Forelimb muscle (tissue), 1 donor: Measurements from ENCODE around the gene BCKDHB. TPM values are rescaled to one million over a fixed set of nuclear protein-coding genes. Genes with fewer than 3 reads are reported as not detected.
"Not testable (repeated sequence)": the region's sequence is repeated elsewhere in the genome, so short reads cannot be mapped to it uniquely, and the experiment has no call there.

Experiments
- DNase-seq: peaks from one replicate; pipeline ENCODE4 v3.0.0-alpha.2; 2013; ENCODE audit warnings: low read depth
- polyA plus RNA-seq: library from polyadenylated mRNA; unstranded; fragments of 120-200 nt; gene quantifications from one replicate; pipeline ENCODE4 v1.2.1, GENCODE V29; 2013; ENCODE audit not compliant: insufficient read length

Gene BCKDHB
- polyA plus RNA-seq, 1 donor, result 18.5 TPM

GRCh38 chr6:80206758-80207157, 100.3 kb downstream of the BCKDHB start:
- no peak for DNase-seq

DNA sequence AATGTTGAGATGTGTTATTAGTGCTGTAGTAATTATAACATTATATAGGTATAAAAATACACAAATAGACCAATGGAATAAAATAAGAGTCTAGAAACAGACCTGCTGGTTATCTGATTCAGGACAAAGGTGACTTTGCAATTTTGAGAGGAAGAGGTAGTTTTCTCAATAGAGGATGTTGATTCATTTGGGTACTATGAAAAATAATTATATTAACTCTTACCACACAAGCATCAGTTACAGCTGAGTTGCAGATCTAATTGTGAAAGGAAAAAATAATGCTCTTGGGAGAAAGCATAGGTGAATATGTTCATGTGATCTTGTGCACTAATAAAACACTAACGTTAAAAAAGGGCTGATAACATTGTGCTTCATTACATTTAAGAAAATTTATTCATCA, 103.0 kb downstream of the BCKDHB start:
- DNase-seq, result no peak

DNA sequence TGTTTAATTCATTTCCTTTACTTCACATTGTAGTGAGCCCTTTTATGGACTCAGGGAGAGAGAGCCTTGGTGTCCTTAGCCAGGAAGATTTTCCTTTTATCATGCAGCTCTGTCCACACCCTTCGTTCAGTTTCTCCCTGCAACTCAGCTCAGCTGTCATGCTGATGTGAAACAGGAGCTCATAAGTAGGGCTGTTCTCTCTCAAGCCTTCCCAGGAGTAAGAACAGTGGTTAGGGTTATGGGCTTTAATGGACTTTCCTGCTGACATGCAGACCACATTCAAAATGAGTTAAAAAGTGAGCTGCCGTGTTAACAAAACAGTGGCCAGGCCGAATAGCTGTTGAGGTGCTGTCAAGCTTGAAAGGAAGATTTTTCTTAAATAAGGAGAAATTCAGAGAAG, 104.1 kb downstream of the BCKDHB start:
- no peak for DNase-seq

- DNase-seq, result no peak
Observed at GRCh38 chr6:80211286-80211685, 104.8 kb downstream of the BCKDHB start.

DNA sequence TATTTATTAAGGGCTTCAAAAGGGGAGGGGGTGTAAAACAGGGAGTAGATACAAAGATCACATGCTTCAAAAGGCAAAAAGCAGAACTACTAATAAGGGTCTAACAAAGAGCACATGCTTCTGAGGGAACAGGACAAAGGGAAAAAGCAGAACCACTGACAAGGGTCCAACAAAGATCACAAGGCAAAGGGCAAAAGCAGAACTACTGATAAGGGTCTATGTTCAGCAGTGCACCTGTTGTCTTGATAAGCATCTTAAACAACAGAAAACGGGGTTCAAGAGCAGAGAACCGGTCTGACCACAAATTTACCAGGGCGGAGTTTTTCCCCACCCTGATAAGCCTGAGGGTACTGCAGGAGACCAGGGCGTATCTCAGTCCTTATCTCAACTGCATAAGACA, 105.4 kb downstream of the BCKDHB start:
- DNase-seq, result not testable (repeated sequence)

GRCh38 chr6:80214436-80215022, 108.1 kb downstream of the BCKDHB start:
- peak; percentile 34 for DNase-seq

GRCh38 chr6:80215063-80215462, 108.6 kb downstream of the BCKDHB start:
- no peak for DNase-seq

DNA sequence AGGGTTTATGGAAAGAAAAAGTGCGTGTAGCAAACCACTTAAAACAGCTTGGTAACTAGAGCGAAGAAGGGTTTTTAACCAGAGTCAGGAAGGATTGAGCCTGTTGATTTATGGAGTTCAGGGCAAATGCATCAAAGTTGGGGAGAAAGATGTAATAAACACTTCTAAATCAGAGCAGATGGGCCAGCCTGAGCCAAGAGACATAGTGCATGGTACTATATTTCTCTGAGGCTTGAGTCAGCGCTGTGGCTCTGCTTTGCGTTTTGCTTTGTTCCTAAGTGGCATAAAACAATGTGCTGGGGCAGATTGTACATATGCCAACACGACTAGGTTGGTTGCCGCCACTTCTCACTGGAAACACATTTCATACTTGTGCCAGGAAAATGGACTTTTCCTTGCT, 111.3 kb downstream of the BCKDHB start:
- DNase-seq, result no peak

GRCh38 chr6:80223743-80224212, 117.3 kb downstream of the BCKDHB start:
- DNase-seq, result no peak

- no peak for DNase-seq
Observed at GRCh38 chr6:80226151-80226550, 119.7 kb downstream of the BCKDHB start.

DNA sequence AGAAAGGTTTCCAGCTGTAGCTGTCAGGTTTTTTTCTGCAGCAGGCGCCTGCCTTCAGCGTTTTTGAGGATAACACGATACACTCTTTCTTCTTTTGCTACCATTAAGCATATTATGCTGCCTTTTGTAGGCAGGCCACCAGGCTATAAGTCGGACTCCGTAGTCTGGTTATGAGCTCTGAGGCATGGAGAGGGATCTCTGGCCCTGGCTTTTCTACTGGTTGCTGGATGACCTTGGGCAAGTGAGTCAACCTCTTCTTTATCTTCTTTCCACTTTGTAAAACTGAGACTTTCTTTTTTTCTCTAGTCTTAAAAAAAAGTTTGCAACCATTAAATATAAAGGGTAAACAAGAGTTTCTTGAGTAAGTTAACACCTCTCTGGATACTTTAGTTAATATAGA, 120.2 kb downstream of the BCKDHB start:
- no peak for DNase-seq

- DNase-seq, result no peak
Observed at GRCh38 chr6:80227545-80228105, 121.2 kb downstream of the BCKDHB start.

- DNase-seq, result no peak
Observed at GRCh38 chr6:80233262-80233661, 126.8 kb downstream of the BCKDHB start.

GRCh38 chr6:80233958-80234357, 127.5 kb downstream of the BCKDHB start:
- DNase-seq, result no peak

- no peak for DNase-seq
Observed at GRCh38 chr6:80234401-80234800, 127.9 kb downstream of the BCKDHB start.

GRCh38 chr6:80234908-80235307, 128.4 kb downstream of the BCKDHB start:
- no peak for DNase-seq

GRCh38 chr6:80235647-80236046, 129.2 kb downstream of the BCKDHB start:
- DNase-seq, result no peak

DNA sequence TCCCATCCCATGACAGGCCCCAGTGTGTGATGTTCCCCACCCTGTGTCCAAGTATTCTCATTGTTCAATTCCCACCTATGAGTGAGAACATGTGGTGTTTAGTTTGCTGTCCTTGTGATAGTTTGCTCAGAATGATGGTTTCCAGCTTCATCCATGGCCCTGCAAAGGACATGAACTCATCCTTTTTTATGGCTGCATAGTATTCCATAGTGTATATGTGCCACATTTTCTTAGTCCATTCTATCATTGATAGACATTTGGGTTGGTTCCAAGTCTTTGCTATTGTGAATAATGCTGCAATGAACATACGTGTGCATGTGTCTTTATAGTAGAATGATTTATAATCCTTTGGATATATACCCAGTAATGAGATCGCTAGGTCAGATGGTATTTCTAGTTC, 132.3 kb downstream of the BCKDHB start:
- not testable (repeated sequence) for DNase-seq

DNA sequence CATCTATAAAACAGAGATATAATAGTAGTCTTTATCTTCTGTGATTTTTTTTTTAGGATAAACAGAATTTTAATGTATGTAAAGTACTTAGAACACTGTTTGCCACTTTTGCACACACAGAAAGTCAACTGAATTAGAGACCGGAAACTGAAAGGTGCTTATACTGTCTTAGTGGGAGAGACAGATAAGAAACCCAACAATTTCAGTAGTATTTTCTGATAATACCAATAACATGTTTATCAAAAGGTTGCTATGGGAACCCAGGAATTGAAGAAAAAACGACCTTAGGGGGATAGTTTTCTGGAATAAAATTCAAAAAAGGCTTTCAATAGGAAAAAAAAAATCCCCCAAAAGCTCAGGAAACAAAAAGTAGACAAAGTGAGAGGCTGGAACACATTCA, 138.6 kb downstream of the BCKDHB start:
- DNase-seq, result no peak

DNA sequence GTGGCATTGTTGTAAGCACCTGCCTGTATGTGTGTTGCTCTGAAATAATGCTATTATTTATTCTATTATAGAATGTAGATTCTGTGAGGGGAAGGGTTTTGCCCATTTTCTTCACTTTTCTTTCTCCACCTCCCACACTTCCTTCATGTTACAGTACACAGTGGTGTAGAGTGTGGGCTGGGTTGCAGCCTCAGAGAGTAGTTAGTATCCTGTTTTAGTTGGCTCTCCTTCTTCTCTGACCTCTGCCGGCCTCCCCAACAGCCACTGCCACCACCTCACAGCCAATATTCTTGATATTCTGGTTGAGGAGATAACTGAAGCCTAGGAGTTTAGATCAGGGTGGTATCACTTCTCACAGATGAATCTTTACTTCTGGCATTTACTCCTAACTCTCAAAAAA, 143.4 kb downstream of the BCKDHB start:
- DNase-seq, result no peak

DNA sequence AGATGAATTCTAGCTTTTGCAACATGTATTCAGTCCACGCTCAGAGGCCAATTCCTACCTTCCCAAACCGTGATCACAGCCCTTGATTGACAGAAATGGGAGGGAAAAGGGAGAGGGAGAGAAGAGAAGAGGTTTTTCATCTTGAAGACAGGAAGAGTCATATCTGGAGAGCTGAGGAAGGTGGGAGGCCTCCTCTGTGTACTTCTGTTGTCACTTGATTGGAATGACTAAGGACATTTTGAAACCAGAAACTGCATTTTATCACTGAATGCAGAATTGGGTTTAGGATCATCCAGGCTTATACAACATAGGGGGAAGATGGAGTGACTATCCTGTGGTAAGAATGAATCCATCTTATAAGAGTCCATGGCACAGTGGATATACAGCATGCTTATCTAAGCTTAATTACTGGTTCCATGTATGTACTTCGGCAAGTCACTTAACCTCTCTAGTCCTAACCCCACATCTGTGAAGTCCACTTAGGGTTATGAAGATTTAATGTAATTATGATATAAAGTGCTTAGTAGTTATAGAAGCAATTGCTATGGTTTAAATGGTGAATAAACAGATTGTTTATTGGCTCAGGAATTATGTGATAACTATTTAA, 144.0 kb downstream of the BCKDHB start:
- no peak for DNase-seq

DNA sequence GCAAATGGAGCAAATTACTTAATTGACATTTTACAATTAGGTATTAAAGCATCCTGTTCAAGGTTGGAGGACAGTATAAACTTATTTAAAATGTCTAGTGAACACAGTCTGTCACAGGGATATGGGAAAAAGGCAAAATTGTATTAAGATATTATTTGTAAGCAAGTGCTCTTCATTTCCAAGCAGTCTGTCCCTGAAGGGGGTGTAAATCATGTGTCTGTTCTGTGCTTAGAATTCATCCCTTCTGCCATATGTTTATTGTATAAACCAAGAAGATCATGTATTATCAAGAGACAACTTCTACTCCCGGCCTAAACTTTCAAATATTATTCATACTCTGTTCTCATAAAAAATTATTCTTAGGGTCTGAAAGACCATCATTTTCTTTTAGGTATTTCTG, 144.8 kb downstream of the BCKDHB start:
- DNase-seq, result no peak

- DNase-seq, result no peak
Observed at GRCh38 chr6:80254716-80255115, 148.2 kb downstream of the BCKDHB start.

DNA sequence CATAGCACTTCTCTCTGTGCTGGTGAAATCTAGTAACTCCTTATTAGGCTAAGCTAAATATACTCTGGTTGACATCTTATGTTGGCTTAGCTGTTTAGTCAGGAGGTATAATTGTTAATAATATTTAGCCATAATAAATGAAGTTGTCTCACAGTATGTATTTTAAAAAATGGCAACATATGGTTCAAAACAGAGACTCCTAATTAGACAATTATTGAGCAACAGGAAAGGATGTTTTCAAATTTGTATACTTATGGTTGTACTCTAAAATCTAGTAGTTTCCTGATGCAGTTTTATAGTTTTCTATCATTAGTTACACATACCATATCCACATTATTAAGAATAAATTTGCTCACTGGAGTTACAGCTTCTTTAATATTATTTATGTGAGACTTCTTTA, 150.2 kb downstream of the BCKDHB start:
- no peak for DNase-seq
